Liver (tissue), 9 donors: ENCODE data around the gene TMEM255A. TPM values are rescaled to one million over a fixed set of nuclear protein-coding genes. Genes with fewer than 3 reads are reported as not detected.

Experiments
- DNase-seq: peaks from one replicate; pipeline ENCODE4 v3.0.0-alpha.2; 2017; ENCODE audit warnings: low spot score
- H3K27ac ChIP-seq, 2 donors: one replicate each; pipeline ENCODE4 v1.7.0; 2013; ENCODE audit warnings: inconsistent platforms in 2 of 2, low read length in 2 of 2, control low read depth in 1 of 2, low read depth in 1 of 2, mild to moderate bottlenecking in 1 of 2
- H3K27me3 ChIP-seq, 4 donors: one replicate each; pipeline versions ENCODE4 v1.6.1 to v1.7.0; 2013; ENCODE audit warnings: low read length in 3 of 4, inconsistent platforms in 1 of 4, mild to moderate bottlenecking in 1 of 4, moderate library complexity in 1 of 4; ENCODE audit not compliant: control insufficient read depth in 4 of 4, insufficient read depth in 4 of 4
- H3K36me3 ChIP-seq, 4 donors: one replicate each; pipeline versions ENCODE4 v1.6.1 to v1.7.0; 2013; ENCODE audit warnings: low read length in 3 of 4, mild to moderate bottlenecking in 3 of 4, low read depth in 1 of 4, moderate library complexity in 1 of 4; ENCODE audit not compliant: control insufficient read depth in 4 of 4, insufficient read depth in 3 of 4
- H3K4me1 ChIP-seq, 4 donors: one replicate each; pipeline versions ENCODE4 v1.6.1 to v1.7.0; 2013; ENCODE audit warnings: low read length in 3 of 4, mild to moderate bottlenecking in 3 of 4, moderate library complexity in 1 of 4; ENCODE audit not compliant: control insufficient read depth in 4 of 4, insufficient read depth in 4 of 4
- H3K4me3 ChIP-seq, 3 donors: one replicate each; pipeline versions ENCODE4 v1.6.1 to v1.7.0; 2013; ENCODE audit warnings: low read length in 3 of 3, control low read depth in 1 of 3, low read depth in 1 of 3, mild to moderate bottlenecking in 1 of 3
- H3K9ac ChIP-seq, 2 donors: one replicate each; pipeline ENCODE4 v1.7.0; 2013; ENCODE audit warnings: low read length in 2 of 2, mild to moderate bottlenecking in 2 of 2, moderate library complexity in 2 of 2, control low read depth in 1 of 2, low read depth in 1 of 2
- H3K9me3 ChIP-seq, 4 donors: one replicate each; pipeline versions ENCODE4 v1.6.1 to v1.7.0; 2013; ENCODE audit warnings: low read length in 3 of 4; ENCODE audit not compliant: control insufficient read depth in 4 of 4
- ATF3 ChIP-seq: IDR thresholded peaks from 2 replicates; pipeline ENCODE4 v1.6.1; 2016; ENCODE audit warnings: antibody characterized with exemption
- CTCF ChIP-seq: fragments of 150-350 bp; IDR thresholded peaks from 2 replicates; pipeline ENCODE4 v1.5.1; 2017; ENCODE audit warnings: improper control_type of control experiment, low read depth, low read length; ENCODE audit not compliant: missing input control
- EGR1 ChIP-seq, 2 donors: IDR thresholded peaks; 2 replicates each; pipeline ENCODE4 v1.6.1; 2016 to 2018; ENCODE audit warnings: antibody characterized with exemption in 2 of 2, low read depth in 2 of 2
- FOXA1 ChIP-seq: IDR thresholded peaks from 2 replicates; pipeline ENCODE4 v1.6.1; 2016; ENCODE audit warnings: antibody characterized with exemption
- FOXA2 ChIP-seq: IDR thresholded peaks from 2 replicates; pipeline ENCODE4 v1.6.1; 2016; ENCODE audit warnings: antibody characterized with exemption
- GABPA ChIP-seq, 2 donors: IDR thresholded peaks in 1 of 2; conservative IDR thresholded peaks in 1 of 2; 2 replicates each; pipeline ENCODE4 v1.6.1; 2016; ENCODE audit warnings: antibody characterized with exemption in 2 of 2, mild to moderate bottlenecking in 1 of 2, moderate library complexity in 1 of 2
- HNF4A ChIP-seq, 2 donors: conservative IDR thresholded peaks; 2 replicates each; pipeline ENCODE4 v1.6.1; 2016; ENCODE audit warnings: antibody characterized with exemption in 2 of 2, mild to moderate bottlenecking in 2 of 2
- HNF4G ChIP-seq: IDR thresholded peaks from 2 replicates; pipeline ENCODE4 v1.6.1; 2016; ENCODE audit warnings: antibody characterized with exemption
- JUND ChIP-seq, 2 donors: IDR thresholded peaks; 2 replicates each; pipeline ENCODE4 v1.6.1; 2016; ENCODE audit warnings: antibody characterized with exemption in 2 of 2
- MAX ChIP-seq: IDR thresholded peaks from 2 replicates; pipeline ENCODE4 v1.6.1; 2016; ENCODE audit warnings: antibody characterized with exemption
- NR2F2 ChIP-seq: IDR thresholded peaks from 2 replicates; pipeline ENCODE4 v1.6.1; 2016; ENCODE audit warnings: antibody characterized with exemption
- RAD21 ChIP-seq, 2 donors: IDR thresholded peaks; 2 replicates each; pipeline ENCODE4 v1.6.1; 2016; ENCODE audit warnings: antibody characterized with exemption in 2 of 2, mild to moderate bottlenecking in 2 of 2
- REST ChIP-seq: IDR thresholded peaks from 2 replicates; pipeline ENCODE4 v1.6.1; 2016; ENCODE audit warnings: antibody characterized with exemption, mild to moderate bottlenecking
- RXRA ChIP-seq, 2 donors: IDR thresholded peaks; 2 replicates each; pipeline ENCODE4 v1.6.1; 2017 to 2018; ENCODE audit warnings: antibody characterized with exemption in 2 of 2, mild to moderate bottlenecking in 1 of 2
- SP1 ChIP-seq: IDR thresholded peaks from 2 replicates; pipeline ENCODE4 v1.6.1; 2018; ENCODE audit warnings: antibody characterized with exemption, mild to moderate bottlenecking
- TAF1 ChIP-seq: conservative IDR thresholded peaks from 2 replicates; pipeline ENCODE4 v1.6.1; 2016; ENCODE audit warnings: antibody characterized with exemption, mild to moderate bottlenecking
- YY1 ChIP-seq: IDR thresholded peaks from 2 replicates; pipeline ENCODE4 v1.6.1; 2016; ENCODE audit warnings: antibody characterized with exemption, mild to moderate bottlenecking
- ZBTB33 ChIP-seq: IDR thresholded peaks from 2 replicates; pipeline ENCODE4 v1.6.1; 2016; ENCODE audit warnings: antibody characterized with exemption
- WGBS: extraction: QIAGEN DNeasy Blood & Tissue Kit; methylation state at CpG from one replicate; pipeline ENCODE4 v1.1.7; 2013; 5-methylcytosine and 5-hydroxymethylcytosine counted together
- polyA plus RNA-seq, 2 donors: library from polyadenylated mRNA; stranded (reverse) in 1 of 2; unstranded in 1 of 2; fragments of 200-250 nt in 1 of 2; fragments of >200 nt in 1 of 2; fragmentation: Nextera tagmentation in 1 of 2; extraction: Ambion mirVana in 1 of 2; gene quantifications; one replicate each; pipeline versions ENCODE4 v1.2.1 to v1.2.3, GENCODE V29; 2013 to 2015
- total RNA-seq, 2 donors: library from RNA; depleted of rRNA; stranded (reverse); fragments of >200 nt; gene quantifications; one replicate each; pipeline ENCODE4 v1.2.3, GENCODE V29; 2014
- donor health status: healthy.
- donor health status: healthy.
- donor health status: healthy.
- donor health status: healthy.
- donor health status: healthy.

TMEM255A gene
- total and polyA plus RNA-seq, 4 donors: 0.08 TPM; not detected in 3

GRCh38 chrX:120336899-120337298 is 25.6 kb upstream of the TMEM255A start:
- Histone ChIP-seq H3K9ac (no peak overlapping the region), H3K4me1 (no peaks in the 10 kb centered on the region), H3K36me3 (no peaks in the 10 kb centered on the region), H3K27me3 (no peaks in the 10 kb centered on the region), H3K4me3 (no peak overlapping the region), H3K9me3 (peaks cover 0 to 9% (median 2%) of the 10 kb centered on the region in 4 donors), H3K27ac (no peak overlapping the region)
- TF ChIP-seq HNF4A (conservative IDR thresholded peaks at IDR 0.05) (no peak), TAF1 (no peak), YY1 (no peak), RAD21 (IDR thresholded peaks at IDR 0.05) (no peak), SP1 (no peak), EGR1 (IDR thresholded peaks at IDR 0.05; ENCODE audit: low read depth in 2 of 2) (no peak), FOXA1 (no peak), FOXA2 (no peak), ATF3 (no peak), JUND (IDR thresholded peaks at IDR 0.05) (no peak), MAX (no peak), REST (no peak), GABPA (IDR thresholded peaks at IDR 0.05 in 1 of 2, conservative IDR thresholded peaks at IDR 0.05 in 1 of 2) (no peak), HNF4G (no peak), CTCF (no peak), ZBTB33 (no peak), RXRA (IDR thresholded peaks at IDR 0.05) (no peak), NR2F2 (no peak)
- DNase-seq: no peak

- no peaks in the 10 kb centered on the region for H3K36me3 ChIP-seq
- no peak overlapping the region for H3K4me3 ChIP-seq
- no peak for DNase-seq
- 71% methylated on average over 2 of the region's 2 CpGs for WGBS
- H3K27me3 ChIP-seq: no peaks in the 10 kb centered on the region
- no peak overlapping the region for H3K27ac ChIP-seq
- no peak overlapping the region for H3K9ac ChIP-seq
- H3K4me1 ChIP-seq: no peaks in the 10 kb centered on the region
- peaks cover 0 to 9% (median 2%) of the 10 kb centered on the region in 4 donors for H3K9me3 ChIP-seq
- no peak for TF ChIP-seq YY1
- no peak for TF ChIP-seq HNF4A (conservative IDR thresholded peaks at IDR 0.05)
- no peak for TF ChIP-seq RXRA (IDR thresholded peaks at IDR 0.05)
- no peak for TF ChIP-seq REST
- no peak for TF ChIP-seq ATF3
- no peak for TF ChIP-seq RAD21 (IDR thresholded peaks at IDR 0.05)
- no peak for TF ChIP-seq JUND (IDR thresholded peaks at IDR 0.05)
- no peak for TF ChIP-seq FOXA2
- TF ChIP-seq TAF1: no peak
- TF ChIP-seq HNF4G: no peak
- TF ChIP-seq ZBTB33: no peak
- TF ChIP-seq MAX: no peak
- TF ChIP-seq NR2F2: no peak
These were observed 24.0 kb upstream of the TMEM255A start for GRCh38 chrX:120335289-120335688.
